Kasumi-1 (cell line): ENCODE data around the gene PIK3R5.
A peak's percentile ranks its signal among the peaks of the same experiment; 100 is the strongest.

Experiments
- DNase-seq, 2 experiments: peaks; one replicate each; lab custom pipeline; 2025; lab: John Stamatoyannopoulos, UW

The PIK3R5 gene

GRCh38 chr17:8879410-8879809 lies 86.1 kb downstream of the PIK3R5 start:
- DNase-seq = no peak

- DNase-seq = no peak
These were observed 87.5 kb downstream of the PIK3R5 start for GRCh38 chr17:8877984-8878383.

GRCh38 chr17:8875957-8876356 lies 89.5 kb downstream of the PIK3R5 start:
- DNase-seq = no peak

GRCh38 chr17:8875436-8875835 lies 90.1 kb downstream of the PIK3R5 start:
- no peak for DNase-seq

- DNase-seq = no peak
These were observed 91.4 kb downstream of the PIK3R5 start for GRCh38 chr17:8873801-8874715.

- DNase-seq = no peak
These were observed 92.6 kb downstream of the PIK3R5 start for GRCh38 chr17:8872705-8873435.

GRCh38 chr17:8872036-8872704 lies 93.3 kb downstream of the PIK3R5 start:
- peak; percentile 4 to 21 for DNase-seq

- DNase-seq = no peak
These were observed 94.4 kb downstream of the PIK3R5 start for GRCh38 chr17:8871081-8871581.

- DNase-seq = no peak
These were observed 95.0 kb downstream of the PIK3R5 start for GRCh38 chr17:8870406-8871040.

- no peak for DNase-seq
These were observed 96.2 kb downstream of the PIK3R5 start for GRCh38 chr17:8869114-8869815.

- no peak for DNase-seq
These were observed 97.0 kb downstream of the PIK3R5 start for GRCh38 chr17:8868529-8868951.

GRCh38 chr17:8868092-8868491 lies 97.4 kb downstream of the PIK3R5 start:
- no peak for DNase-seq

GRCh38 chr17:8867361-8867981 lies 98.0 kb downstream of the PIK3R5 start, which contains the start of gene PIK3R6:
TSS of gene PIK3R6 (minus strand) at chr17:8867674. CDS start at chr17:8849794, 17,880 bp downstream.
- peak; percentile 4 to 10 for DNase-seq

- DNase-seq = no peak
These were observed 99.7 kb downstream of the PIK3R5 start for GRCh38 chr17:8865811-8866210.

- no peak for DNase-seq
These were observed 100.1 kb downstream of the PIK3R5 start for GRCh38 chr17:8865385-8865784.

GRCh38 chr17:8862213-8863056 lies 103.1 kb downstream of the PIK3R5 start:
- no peak for DNase-seq

GRCh38 chr17:8861495-8862181 lies 103.9 kb downstream of the PIK3R5 start:
- no peak for DNase-seq

- no peak for DNase-seq
These were observed 105.6 kb downstream of the PIK3R5 start for GRCh38 chr17:8859804-8860430.
